HL-60/S4 treated with retinoic acid at 250 ng/mL for 4 days and 3 days (cell line): ENCODE measurements around the gene ENPP4.
"Not testable (repeated sequence)": the region's sequence is repeated elsewhere in the genome, so short reads cannot be mapped to it uniquely, and the experiment has no call there.

ENCODE experiments used
- in situ Hi-C: fragments of 300-500 bp; cut with MboI; formaldehyde crosslinking; loops from 2 replicates; pipeline ENCODE4 v1.7.0; 2022; ENCODE audit warnings: low sequenced_read_pairs

ENPP4 gene

GRCh38 chr6:46130666-46131065, 877 bp downstream of the ENPP4 start:
- in situ Hi-C loops = no loop called here

GRCh38 chr6:46131291-46131690, 1.5 kb downstream of the ENPP4 start:
- in situ Hi-C loops = not testable (repeated sequence)

- in situ Hi-C loops = no loop called here
Measured at GRCh38 chr6:46134216-46134615, 4.4 kb downstream of the ENPP4 start.

GRCh38 chr6:46135176-46135575, 5.4 kb downstream of the ENPP4 start:
- in situ Hi-C loops = no loop called here

GRCh38 chr6:46136831-46137230, 7.0 kb downstream of the ENPP4 start:
- in situ Hi-C loops = no loop called here

- in situ Hi-C loops = no loop called here
Measured at GRCh38 chr6:46137387-46137786, 7.6 kb downstream of the ENPP4 start.

GRCh38 chr6:46138281-46138680, 8.5 kb downstream of the ENPP4 start:
- in situ Hi-C loops = no loop called here

- in situ Hi-C loops = no loop called here
Measured at GRCh38 chr6:46144270-46144669, 14.5 kb downstream of the ENPP4 start.

GRCh38 chr6:46149066-46149465, 19.3 kb downstream of the ENPP4 start:
- in situ Hi-C loops = not testable (repeated sequence)

GRCh38 chr6:46156701-46157100, 26.9 kb downstream of the ENPP4 start:
- in situ Hi-C loops = no loop called here

- in situ Hi-C loops = no loop called here
Measured at GRCh38 chr6:46159229-46159628, 29.4 kb downstream of the ENPP4 start.

GRCh38 chr6:46160102-46160501, 30.3 kb downstream of the ENPP4 start:
- in situ Hi-C loops = no loop called here

- in situ Hi-C loops = no loop called here
Measured at GRCh38 chr6:46170357-46171289, 40.8 kb downstream of the ENPP4 start, which contains the start of gene ENPP5. TSS of gene ENPP5 (minus strand) at chr6:46170980. CDS start at chr6:46168262, 2,718 bp downstream.

- in situ Hi-C loops = no loop called here
Measured at GRCh38 chr6:46172176-46172575, 42.4 kb downstream of the ENPP4 start.

- in situ Hi-C loops = no loop called here
Measured at GRCh38 chr6:46174904-46175303, 45.1 kb downstream of the ENPP4 start.

GRCh38 chr6:46175446-46175845, 45.7 kb downstream of the ENPP4 start:
- in situ Hi-C loops = no loop called here

- in situ Hi-C loops = no loop called here
Measured at GRCh38 chr6:46175976-46176375, 46.2 kb downstream of the ENPP4 start.

GRCh38 chr6:46184114-46184513, 54.3 kb downstream of the ENPP4 start:
- in situ Hi-C loops = no loop called here

- in situ Hi-C loops = no loop called here
Measured at GRCh38 chr6:46186583-46186982, 56.8 kb downstream of the ENPP4 start.

- in situ Hi-C loops = no loop called here
Measured at GRCh38 chr6:46189726-46190125, 59.9 kb downstream of the ENPP4 start.

GRCh38 chr6:46190889-46191288, 61.1 kb downstream of the ENPP4 start:
- in situ Hi-C loops = no loop called here

- in situ Hi-C loops = no loop called here
Measured at GRCh38 chr6:46191961-46192360, 62.2 kb downstream of the ENPP4 start.
